Measurements from ENCODE around the gene MFAP2.
"Not testable (repeated sequence)": the region's sequence is repeated elsewhere in the genome, so short reads cannot be mapped to it uniquely, and the experiment has no call there.

Gene MFAP2

DNA sequence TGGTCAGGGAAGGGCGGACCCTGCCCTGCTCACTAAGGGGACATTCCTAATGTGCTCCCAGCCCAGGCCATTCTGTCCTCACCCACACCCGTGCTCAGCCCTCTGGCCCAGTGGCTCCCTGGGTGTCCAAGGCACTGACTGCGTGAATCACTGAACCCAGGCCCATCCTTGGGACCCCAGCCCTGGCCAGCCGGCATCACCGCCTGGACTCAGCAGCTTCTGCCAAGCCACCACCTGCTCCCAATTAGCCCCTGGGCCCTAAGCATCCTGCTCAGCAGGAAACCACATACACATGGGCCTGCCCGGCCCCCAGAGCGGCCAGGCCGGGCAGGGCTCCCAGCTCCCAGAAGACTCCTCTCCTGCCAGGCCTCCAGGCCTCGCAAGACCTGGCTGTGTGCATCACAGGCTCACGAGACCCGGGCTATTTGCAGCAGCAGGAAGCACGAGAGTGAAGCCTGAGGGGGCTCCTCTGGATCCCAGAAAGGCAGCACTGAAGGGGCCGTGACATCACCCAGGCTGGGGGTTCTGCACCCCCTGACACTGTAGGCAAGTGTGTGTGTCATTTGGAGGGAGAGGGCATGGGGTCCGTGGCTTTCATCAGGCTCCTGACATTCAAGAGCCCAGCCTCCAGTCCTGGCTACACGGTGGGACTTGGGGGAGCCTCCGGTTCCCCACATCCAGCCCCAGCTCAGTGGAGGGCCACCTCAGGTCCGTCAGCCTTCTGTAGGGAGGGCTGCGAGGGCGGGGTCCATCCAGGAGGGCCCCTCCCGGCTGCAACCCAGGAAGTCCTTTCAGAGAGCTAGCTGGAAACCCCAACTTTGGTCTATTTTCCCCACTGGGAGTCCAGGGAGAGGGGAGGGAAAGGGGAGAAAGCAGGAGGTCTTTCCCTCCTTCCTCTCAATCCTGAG, 1.6 kb downstream of the MFAP2 start:
- no peak for DNase-seq

DNA sequence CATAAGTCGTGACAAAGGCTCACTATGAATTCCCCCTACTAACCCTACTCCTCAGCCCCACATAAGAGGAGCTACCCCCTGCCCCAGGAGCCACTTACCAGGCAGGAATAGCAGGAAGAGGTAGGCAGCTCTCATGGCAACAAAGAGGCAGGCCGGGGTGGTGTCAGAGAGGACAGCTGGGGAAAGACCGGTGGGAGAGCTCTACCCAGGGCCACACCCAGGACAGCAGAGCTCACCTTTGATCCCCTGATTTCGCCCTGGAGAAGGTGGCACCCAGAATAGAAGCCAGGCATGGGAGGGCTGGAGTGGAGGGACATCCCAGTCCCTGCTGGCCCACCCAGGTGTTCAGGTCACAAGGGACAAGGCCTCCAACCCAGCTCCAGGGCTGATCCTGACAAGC, 2.3 kb downstream of the MFAP2 start:
- DNase-seq, result no peak

DNA sequence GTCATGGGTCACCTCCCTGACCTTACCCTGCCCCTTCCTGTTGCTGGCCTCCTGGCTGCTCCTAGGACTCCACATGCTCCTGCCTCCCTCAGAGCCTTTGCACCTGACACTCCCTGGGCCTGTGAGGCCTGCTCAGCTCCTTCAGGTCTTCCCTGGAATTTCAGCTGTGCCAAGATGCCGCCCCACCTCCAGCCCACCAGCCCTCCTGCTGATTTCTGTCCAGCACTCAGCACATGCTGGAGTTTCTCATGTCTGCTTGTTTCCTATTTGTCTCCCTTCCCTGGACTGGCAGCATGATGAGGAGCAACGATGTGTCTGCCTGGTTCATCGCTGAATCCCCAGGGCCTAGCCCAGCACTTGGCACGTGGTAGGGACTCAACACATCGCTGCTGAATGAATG, 3.0 kb downstream of the MFAP2 start:
- no peak for DNase-seq

DNA sequence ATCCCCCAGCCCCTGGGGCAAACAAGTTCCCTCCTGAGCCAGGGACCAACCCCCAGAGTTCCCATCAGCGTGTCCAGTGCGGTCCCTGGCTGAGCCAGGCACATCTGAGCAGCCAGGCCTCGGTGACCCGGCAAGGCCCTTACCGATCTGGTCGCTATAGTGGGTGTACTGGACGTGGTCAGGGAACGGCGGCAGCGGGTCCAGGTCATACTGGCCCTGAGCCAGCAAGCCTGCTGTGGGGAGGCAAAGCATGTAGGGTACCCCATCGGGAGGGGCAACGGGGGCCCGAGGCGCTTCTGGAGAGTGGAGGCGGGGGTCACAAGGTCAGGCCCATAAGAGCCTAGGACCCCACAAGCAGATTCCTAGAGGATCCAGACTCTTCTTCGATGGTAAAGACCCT, 3.5 kb downstream of the MFAP2 start:
- no peak for DNase-seq

DNA sequence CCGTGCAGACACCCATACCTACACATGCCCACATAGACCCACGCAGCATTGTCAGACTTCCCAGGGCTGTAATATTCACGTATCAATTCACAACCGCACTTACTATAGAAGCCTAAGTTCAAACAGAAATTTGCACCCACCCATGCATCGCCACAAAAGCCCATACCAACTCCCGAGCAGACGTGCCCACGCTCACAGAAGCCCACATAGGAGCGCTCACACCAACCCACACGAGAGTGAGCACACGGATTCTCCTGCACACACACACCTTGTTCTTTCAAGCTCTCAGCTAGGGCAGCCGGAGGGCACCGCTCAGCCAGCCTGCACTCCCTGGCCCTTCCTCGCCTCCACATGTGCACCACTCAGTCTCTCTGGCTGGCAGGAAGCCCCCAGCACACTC, 4.6 kb downstream of the MFAP2 start:
- DNase-seq, result no peak

DNA sequence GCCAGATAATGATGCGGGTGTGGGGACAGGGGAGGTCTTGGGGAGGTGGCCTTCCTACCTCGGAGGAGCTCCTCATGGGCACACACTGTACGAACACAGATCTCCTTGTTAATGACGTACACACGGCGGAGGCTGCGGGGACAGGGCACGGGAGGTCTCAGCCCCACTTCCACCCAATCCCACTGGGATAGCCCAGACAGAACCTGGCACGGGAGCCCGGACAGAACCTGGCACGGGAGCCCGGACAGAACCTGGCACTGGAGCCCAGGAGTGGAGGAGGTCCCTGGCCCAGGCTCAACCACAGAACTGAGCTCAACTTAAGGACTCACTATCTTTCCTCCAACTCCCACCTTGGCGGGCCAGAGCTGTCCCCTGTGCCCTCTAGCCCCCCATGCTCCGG, 5.2 kb downstream of the MFAP2 start:
- no peak for DNase-seq

DNA sequence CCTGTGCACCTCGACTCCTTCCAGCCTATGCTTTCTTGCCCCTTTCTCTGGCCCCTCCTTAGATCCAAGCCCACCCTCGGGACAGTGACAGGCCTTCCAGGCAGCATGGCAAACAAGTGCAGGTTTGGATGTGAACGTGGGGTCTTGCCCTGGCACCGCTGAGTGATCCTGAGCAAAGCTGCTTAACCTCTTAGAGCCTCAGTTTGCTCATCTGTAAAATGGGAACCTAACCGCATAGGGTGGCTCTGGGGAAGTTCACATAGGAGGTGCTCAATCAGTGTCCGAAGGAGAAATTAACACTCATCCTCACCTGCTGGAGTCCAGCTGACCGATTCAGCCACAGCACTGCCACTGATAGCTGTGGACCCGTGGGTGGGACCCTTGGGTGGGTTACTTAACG, 7.2 kb downstream of the MFAP2 start:
- no peak for DNase-seq

DNA sequence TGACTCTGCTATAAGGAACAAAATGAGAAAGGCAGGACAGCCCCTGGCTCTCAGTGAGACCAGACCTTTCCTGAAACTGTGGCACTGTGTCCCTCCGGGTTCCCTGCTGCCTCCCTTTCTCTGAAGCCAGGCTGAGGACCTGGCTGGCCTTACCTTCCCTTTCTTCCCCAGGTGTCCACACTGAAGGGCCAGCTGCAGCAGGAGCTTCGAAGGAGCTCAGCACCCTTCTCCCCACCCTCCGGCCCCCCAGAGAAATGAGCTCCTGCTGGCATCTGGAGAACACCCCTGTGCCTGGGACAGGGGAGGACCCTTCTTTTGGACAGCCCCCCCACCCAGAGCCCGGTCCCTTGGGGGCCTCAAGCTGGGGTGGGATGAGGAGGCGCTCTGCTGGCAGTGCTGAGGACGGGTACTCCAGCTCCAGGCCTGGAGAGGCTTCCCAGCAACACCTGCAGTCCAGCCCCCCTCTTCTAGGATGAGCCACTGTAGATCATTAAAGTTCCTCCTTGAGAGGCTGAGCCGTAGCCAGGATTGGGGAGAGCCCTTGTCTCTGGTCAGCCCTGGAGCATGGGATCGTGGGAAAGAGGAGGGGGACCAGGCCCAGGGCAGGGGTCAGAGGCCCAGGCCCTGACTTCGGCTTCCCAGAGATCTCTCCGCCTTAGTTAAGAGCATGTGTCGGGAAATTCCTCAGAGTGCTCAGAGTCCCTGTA, 8.1 kb downstream of the MFAP2 start:
- no peak for DNase-seq

DNA sequence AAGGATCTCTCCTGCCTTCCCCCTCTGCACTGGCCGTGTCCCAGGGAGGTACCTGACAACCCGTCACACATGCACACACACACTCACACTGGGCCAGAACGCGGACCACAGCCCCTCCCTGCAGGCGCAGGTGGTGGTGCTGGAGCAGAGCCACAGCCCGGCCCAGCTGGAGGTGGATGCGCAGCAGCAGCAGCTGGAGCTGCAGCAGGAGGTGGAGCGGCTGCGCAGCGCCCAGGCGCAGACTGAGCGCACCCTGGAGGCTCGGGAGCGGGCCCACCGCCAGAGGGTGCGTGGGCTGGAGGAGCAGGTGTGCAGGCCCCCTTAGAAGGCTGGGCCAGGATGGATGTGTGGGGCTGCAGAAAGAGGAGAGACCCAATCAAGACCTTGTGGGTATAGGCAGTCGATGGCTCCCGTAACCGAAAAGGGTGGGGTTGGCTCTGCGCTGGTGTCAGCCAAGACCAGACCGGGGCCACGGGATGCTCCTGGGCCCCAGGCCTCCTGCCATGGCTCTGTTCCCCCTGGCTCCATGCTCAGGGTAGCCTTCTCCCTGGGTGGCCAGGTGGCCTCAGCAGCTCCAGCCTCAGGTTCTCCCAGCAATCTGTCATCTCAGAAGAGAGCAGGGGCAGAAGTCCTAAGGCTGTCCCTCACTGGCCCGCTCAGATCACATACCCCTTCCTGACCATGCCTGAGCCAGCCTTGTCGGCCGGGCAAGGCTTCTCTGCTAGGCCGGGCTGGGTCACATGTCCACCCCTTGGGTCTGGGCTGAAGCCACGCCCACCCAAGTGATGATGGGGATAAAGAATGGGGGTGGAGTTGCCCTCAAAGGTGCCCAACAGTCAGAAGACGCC, 8.9 kb downstream of the MFAP2 start:
- DNase-seq, result peak; percentile 16

DNA sequence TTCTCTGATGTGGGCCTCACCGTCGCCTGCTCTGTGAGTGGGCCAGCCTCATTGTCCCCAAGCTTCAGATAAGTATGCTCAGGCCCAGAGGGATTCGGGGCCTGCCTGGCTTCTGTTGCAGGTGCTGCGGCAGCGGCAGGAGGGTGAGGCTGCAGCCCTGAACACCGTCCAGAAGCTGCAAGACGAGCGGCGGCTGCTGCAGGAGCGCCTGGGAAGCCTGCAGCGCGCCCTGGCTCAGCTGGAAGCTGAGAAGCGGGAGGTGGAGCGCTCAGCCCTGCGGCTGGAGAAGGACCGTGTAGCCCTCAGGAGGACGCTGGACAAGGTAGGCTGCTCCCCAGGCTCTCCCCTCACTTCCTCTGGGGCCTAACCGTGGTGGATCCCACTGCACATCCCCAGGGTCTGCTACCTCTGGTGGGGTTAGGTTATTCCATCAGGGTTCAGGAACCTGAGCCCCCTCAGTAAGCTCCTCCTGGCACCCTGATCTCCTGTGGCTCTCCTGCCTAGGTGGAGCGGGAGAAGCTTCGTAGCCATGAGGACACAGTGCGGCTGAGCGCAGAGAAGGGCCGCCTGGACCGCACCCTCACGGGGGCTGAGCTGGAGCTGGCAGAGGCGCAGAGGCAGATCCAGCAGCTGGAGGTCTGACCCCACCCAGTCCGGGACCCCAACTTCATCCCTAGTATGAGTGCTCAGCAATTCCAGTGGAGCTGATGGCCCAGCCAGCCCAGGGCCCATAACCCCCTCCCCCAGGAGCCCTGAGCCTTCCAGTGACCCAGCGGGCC, 10.1 kb downstream of the MFAP2 start:
- DNase-seq, result no peak

DNA sequence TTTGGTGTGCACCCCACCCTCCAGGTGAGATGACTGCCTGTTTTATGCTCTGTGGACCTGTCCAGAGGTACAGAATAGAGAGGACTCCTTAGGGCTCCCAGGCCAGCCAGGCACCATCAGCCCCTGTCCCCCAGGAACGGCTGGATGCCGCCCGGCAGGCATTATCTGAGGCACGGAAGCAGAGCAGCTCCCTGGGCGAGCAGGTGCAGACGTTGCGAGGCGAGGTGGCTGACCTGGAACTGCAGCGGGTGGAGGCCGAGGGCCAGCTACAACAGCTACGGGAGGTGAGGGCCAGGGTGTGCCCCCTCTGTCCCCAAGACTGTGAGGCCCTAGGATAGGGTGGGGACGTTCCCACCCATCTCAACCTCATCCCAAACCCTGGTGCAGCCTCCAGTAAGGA, 10.8 kb downstream of the MFAP2 start:
- DNase-seq, result no peak

DNA sequence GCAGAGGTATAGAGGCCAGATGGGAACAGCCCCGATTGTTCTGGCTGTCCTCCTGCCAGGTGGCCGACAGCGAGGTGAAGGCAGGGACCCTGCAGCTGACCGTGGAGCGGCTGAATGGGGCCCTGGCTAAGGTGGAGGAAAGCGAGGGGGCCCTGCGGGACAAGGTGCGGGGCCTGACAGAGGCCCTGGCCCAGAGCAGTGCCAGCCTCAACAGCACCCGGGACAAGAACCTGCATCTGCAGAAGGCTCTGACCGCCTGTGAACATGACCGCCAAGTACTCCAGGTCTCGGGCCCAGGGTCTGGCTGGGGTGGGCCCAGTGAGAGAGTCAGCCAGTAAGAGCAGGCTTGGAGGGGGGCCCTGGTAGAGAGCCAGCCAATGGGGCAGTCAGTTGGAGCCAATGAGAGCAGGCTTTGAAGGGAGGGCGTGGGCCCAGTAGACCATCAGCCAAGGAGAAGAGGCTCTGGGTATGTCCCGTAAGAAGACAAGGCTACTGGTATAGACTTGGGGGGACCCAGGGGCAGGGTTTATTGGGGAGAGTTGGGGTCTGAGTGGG, 11.3 kb downstream of the MFAP2 start:
- no peak for DNase-seq

DNA sequence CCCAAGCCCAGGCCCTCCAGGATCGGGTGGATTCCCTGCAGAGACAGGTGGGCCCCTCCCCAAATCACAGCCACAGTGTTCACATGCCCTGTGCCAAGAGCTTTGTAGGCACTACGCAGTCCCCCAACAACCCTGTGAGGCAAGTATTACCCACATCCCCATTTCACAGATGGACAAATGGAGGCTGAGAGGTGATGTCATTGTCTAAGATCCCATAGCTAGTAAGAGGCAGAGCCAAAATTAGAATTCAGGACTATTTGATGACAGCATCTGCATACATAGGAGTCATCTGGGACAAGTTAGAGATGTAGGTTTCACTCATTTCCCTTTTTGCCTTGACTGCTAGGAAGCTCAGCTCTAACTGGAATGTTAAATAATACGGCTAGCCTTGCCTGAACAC, 12.0 kb downstream of the MFAP2 start:
- DNase-seq, result no peak

DNA sequence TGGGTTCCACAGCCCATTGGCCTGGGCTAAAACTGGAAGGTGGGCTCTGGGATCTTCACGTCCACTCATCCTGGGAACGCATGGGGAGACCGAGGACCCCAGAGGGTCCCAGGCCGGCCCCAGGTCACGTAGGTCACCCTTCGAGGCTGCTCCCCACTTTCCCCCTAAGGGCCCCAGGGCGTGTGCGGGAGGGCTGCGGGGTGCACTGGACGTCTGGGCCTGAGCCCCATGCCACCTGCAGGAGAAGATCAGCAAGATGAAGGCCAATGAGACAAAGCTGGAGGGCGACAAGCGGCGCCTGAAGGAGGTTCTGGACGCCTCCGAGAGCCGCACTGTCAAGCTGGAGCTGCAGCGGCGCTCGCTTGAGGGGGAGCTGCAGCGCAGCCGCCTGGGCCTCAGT, 12.5 kb downstream of the MFAP2 start:
- DNase-seq, result no peak

DNA sequence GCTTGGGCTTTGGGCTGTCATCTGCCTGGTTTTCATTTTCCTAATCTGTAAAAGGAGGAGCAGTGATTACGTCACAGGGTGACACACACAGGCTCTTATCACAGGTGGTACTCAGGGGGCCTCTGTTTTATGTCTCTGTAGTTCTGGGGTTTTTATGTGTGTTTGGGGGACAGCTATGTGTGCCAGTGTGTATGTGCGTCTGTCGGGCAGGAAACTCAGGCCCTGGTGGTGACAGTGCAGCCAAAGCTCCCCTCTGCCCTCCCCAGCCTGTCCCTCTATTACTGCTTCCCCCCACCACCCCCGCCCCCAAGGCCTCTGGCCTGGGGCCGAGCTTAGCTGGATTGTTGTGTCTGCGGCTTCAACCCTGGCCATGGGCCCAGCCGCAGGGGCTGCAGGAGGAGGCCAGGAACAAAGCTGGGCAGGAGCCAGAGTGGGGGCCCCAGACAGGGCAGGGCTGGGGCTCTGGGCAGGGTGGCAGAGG, 13.3 kb downstream of the MFAP2 start:
- DNase-seq, result no peak

DNA sequence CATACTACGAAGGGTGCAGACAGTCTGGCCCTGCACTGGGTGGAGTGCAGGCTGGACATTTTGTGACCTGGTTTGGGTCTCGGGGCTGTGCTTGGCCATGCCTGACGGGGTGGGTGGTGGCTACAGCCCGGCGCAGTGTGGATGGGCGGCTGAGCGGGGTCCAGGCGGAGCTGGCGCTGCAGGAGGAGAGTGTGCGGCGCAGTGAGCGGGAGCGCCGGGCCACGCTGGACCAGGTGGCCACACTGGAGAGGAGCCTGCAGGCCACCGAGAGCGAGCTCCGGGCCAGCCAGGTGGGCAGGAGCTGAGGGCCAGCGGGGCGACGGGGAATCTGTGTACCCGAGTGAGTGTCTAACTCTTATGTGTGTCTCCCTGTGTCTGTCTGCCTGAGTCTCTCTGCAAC, 14.1 kb downstream of the MFAP2 start:
- DNase-seq, result no peak

DNA sequence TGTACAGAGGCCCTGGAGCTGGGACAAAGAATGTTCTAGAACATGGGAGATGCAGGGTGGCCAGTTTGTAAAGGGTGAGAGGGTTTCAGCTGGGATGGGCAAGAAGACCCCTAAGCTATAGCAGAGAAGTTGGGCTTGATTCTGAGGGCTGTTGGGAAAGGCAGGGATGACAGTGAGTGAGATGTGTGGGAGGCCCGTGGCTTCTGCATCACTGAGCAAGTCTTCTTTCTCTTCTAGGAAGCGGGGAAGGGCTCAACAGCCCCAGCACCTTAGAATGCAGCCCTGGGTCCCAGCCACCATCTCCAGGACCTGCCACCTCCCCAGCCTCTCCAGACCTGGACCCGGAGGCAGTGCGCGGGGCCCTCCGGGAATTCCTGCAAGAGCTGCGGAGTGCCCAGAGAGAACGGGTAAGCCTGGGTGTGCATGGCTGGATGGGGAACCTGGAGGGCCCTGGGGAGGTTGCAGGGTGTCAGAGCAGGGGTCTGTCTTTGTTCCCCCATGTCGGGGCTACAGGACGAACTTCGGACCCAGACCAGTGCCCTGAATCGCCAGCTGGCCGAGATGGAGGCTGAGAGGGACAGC, 14.8 kb downstream of the MFAP2 start:
- no peak for DNase-seq

DNA sequence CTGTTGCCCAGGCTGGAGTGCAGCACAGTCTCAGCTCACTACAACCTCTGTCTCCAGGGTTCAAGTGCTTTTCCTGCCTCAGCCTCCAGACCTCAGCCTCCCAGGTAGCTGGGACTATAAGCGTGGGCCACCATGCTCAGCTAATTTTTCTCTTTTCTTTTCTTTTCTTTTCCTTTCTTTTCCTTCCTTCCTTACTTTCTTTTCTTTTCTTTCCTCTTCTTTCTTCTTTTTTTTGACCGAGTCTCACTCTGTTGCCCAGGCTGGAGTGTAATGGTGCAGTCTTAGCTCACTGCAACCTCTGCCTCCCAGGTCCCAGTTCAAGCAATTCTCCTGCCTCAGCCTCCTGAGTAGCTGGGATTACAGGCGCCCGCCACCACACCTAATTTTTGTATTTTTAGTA, 16.3 kb downstream of the MFAP2 start:
- DNase-seq, result not testable (repeated sequence)

DNA sequence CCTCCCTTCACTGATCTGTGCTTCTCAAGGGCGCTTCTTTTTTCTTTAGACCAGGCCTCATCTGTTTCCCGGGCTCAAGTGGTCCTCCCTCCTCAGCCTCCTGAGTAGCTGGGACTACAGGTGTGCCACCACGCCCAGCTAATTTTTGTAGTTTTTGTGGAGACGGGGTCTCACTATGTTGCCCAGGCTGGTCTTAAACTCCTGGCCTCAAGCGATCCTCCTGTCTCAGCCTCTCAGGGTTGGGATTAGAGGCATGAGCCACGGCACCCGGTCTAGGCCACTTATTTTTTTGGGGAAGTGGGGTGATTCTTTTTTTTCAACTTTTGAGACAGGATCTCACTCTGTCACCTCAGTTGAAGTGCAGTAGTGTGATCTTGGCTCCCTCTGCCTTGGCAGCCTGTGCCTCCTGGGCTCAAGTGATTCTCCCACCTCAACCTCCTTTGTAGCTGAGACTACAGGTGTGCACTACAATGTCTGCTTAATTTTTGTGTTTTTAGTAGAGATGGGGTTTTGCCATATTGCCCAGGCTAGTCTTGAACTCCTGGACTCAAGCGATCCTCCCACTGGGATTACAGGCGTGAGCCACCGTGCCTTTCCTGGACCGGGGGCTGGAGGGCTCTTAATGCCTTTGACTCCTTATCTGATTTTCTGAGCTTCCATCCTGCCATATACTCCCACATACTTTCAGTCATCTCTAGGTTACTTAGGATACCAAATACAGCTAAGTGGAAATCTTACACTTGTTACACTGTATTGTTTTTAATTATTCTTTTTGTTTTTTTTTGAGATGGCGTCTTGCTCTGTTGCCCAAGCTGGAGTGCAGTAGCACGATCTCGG, 18.9 kb downstream of the MFAP2 start:
- DNase-seq, result no peak

DNA sequence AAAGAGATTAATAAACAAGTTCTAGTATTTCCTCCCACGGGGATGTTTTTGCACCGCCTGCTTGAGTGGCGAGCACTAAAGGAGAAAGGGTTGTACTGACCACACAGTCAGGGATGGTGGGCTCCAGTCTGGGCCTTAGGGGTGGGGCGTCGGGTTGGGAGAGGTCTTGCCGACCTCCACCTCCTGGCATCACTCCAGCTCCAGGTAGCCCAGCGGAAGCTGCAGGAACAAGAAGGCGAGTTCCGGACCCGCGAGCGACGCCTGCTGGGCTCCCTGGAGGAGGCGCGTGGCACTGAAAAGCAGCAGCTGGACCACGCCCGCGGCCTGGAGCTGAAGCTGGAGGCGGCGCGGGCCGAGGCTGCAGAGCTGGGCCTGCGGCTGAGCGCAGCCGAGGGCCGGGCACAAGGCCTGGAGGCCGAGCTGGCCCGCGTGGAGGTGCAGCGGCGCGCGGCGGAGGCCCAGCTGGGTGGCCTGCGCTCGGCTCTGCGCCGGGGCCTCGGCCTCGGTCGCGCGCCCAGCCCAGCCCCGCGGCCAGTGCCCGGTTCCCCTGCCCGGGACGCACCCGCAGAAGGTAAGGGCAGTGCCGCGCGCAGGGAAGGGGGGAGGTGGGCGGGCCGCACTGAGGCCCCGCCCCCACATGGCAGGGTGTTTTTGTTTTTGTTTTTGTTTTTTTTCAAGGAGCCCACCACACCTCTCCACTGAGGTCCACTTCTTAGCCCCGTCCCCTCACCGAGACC, 19.7 kb downstream of the MFAP2 start:
- peak; percentile 85 for DNase-seq
